Fibroblast of skin of scalp (primary cell): Measurements from ENCODE around the gene RPS27.
A peak's percentile ranks its signal among the peaks of the same experiment; 100 is the strongest.
"Not testable (repeated sequence)": the region's sequence is repeated elsewhere in the genome, so short reads cannot be mapped to it uniquely, and the experiment has no call there.

Source experiments
- DNase-seq: peaks from one replicate; pipeline ENCODE4 v3.0.0-alpha.2; 2013

RPS27 gene

GRCh38 chr1:153961421-153961820, 29.1 kb upstream of the RPS27 start:
- DNase-seq, result no peak

GRCh38 chr1:153962088-153963029, 28.2 kb upstream of the RPS27 start:
- DNase-seq, result peak; percentile 48

DNA sequence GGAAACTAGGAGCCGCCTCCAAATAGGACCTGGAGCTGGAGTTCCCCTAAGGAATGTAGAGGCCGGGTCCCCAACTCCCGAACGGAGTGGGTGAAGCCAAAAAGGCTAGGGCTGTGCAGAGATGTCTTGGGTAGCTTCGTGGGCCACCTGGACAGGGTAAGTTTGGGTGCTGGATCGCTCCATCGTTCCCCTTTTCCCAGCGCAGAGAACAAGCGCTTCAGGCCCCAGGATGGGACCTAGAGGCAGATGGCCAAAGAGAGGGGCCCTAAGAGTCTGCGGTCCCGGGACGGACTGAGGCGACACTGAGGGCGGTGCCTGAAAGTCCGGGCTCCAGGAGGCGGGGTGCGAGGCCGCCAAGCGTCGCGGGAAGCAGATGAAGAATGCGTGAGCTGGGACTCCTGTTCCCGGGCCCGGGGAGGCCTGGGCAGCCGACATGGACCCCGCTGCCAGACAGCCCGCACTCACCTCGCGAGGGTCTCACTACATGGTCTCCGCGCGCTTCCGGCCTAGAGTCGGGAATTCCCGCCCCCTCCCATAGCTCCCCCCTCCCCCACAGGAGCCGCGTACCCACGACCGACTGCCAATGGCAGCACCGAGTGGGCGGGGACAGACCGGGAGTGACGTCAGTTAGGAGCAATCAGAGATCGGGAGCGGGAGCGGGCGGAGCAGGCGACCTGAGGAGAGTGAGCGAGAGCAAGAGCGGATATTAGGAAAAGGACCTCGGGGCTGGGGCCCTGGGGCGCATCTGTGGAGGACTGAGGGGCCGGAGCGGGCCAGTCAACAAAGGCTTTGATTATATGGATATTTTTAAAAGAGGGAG, 27.3 kb upstream of the RPS27 start, which contains the start of gene SLC39A1:
SLC39A1 (minus strand) TSS at position 508 of the 820 bp plus-strand sequence. CDS start 822 bp downstream, outside the sequence.
- peak; percentile 96 for DNase-seq

DNA sequence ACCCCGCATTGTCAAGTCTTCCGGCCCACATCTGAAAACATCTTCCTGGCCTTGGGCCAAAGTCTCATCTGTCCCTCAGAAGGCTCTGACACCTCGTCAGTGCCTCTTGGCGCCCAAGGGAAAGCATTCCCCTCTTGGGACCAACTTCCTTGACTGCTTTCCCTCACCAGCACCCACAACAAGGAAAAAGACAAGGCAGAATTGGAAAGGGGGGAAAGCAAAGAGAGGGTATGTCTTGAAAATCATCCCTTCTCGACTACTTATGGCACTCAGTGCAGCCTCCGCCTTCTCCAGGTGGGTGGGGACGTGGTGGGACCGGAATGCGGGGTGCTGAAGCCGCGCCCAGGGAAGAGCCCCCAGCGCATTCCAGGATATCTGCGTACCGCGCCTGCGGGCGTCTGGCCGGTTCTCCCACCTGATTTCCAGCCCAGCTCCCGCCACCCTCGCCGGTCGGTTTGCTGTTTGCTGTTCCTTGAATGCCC, 26.7 kb upstream of the RPS27 start:
- no peak for DNase-seq

DNA sequence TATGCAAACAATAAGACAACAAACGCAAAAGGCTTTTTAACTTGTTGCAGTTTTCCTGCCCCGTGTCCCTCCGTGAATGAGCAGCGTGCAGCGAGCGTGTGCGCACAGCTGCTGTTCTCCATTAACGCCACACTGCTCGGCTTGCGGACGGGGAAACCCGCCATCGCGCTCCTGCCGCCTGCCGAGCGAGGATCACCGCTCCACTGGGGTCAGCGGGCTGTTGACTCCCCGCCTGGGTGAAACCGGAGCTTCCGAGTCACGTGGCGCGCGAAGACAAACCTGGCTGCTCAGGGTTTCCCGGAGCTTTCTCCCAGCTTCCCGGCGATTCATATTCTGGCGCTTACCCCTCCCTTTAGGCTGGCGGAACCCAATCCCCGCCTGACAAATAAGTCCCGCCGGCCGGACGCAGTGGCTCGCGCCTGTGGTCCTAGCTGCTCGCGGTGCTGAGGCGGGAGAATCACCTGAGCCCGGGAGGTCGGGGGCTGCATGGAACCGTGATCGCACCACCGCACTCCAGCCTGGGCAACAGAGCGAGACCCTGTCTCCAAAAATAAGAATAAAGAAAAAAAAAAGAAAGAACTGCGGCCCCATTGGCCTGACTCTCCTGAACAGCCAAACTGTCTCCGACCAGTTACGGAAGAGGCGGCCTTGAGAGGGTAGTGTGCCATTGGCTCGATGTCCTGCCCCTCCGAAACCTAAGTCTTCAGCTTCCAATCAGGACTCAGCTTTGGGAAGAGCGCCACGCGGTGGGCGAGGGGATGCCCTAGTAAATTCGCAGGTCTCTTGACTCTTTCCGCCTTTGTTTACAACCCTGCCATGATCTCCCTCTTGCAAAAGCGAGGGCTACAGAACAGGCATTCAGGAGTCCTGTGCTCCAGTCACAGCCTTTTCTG, 23.2 kb upstream of the RPS27 start, which contains the start of gene CREB3L4:
CREB3L4 (plus strand) TSS at position 796 of the 893 bp plus-strand sequence. CDS start 624 bp downstream, outside the sequence.
- peak; percentile 97 for DNase-seq

DNA sequence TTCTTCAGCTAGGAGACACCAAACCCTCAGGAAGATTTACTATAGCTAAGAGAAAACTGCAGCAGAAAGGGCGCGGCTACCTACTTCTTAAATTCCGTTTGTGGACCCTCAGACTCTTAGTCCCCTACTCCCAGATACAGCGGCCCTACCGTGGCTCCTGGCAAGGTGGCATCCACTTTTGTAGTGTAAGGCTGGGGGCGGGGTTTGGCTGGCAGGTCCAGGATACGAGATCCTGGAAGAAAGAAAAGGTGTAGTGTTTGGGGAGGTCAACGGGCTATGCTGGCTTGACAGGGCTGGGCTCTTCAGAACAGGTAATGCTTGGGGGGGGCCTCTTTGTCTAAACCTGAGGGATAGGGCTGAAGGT, 22.6 kb upstream of the RPS27 start:
- no peak for DNase-seq

DNA sequence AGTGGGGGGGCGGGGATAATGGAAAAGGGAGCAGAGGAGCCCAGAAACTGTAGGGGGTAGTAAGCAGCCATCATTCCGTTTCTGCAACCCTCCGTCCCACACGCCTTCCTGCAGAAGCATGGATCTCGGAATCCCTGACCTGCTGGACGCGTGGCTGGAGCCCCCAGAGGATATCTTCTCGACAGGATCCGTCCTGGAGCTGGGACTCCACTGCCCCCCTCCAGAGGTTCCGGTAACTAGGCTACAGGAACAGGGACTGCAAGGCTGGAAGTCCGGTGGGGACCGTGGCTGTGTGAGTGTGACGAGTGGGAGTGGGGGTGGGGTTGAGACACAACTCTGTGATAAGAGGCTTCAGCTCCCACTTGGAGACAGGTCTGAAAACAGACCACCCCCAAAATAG, 22.2 kb upstream of the RPS27 start:
- DNase-seq, result no peak

DNA sequence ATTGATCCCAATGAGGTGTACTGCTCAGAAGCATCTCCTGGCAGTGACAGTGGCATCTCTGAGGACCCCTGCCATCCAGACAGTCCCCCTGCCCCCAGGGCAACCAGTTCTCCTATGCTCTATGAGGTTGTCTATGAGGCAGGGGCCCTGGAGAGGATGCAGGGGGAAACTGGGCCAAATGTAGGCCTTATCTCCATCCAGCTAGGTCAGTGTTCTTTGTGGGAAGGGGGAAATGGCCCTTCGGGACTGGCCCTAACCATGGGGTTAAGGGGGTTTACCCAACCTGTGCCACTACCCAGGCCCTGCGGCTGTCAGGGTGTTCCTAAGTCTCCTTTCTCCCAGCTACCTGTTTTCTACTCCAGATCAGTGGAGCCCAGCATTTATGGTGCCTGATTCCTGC, 21.6 kb upstream of the RPS27 start:
- DNase-seq, result no peak

- DNase-seq, result no peak
Observed at GRCh38 chr1:153970346-153970745, 20.2 kb upstream of the RPS27 start.

DNA sequence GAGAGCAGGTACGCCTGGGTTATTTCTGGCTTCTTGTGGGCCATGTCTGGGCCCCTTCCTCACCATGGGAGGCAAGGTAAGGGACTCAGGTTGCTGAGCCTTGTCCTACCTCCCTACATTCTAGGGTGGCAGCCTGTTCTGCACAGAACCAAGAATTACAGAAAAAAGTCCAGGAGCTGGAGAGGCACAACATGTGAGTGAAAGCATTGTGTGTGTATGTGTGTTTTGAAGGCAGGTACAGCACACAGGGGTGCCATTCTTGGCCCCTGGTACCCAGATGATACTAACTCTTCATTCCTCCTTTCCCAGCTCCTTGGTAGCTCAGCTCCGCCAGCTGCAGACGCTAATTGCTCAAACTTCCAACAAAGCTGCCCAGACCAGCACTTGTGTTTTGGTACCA, 17.5 kb upstream of the RPS27 start:
- no peak for DNase-seq

DNA sequence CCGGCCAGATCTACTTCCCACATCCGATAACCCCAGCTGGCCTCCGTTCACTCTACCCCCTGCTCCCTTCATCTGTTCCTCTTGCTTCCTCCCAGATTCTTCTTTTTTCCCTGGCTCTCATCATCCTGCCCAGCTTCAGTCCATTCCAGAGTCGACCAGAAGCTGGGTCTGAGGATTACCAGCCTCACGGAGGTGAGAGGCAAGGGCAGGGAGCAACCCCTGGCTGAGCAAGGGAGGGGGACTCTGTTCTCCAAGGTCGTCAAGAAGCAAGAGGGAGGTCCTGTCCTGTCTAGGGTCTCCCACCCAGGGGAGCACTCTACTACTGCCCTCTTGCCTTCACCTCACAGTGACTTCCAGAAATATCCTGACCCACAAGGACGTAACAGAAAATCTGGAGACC, 17.0 kb upstream of the RPS27 start:
- no peak for DNase-seq

DNA sequence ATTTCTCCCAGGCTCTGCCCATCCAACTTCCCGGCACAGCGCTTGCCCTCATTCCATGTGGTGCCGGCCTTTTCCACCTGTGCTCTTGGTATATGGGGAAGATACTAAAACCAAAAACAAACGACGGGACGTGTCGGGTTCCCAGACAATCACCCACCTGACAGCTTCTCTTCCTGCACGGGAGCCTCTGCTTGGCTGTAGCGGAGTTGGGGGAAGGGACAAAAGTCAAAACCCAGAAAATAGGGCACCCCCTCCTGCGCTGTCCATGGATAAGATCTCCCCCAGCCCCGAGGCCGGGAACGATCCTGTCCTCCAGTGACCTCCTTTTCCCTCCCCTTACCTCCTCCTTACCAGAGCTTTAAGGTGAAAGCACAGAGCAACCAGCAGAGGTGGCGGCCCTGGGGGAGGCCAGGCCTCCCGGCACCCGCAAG, 13.7 kb upstream of the RPS27 start:
- DNase-seq, result no peak

DNA sequence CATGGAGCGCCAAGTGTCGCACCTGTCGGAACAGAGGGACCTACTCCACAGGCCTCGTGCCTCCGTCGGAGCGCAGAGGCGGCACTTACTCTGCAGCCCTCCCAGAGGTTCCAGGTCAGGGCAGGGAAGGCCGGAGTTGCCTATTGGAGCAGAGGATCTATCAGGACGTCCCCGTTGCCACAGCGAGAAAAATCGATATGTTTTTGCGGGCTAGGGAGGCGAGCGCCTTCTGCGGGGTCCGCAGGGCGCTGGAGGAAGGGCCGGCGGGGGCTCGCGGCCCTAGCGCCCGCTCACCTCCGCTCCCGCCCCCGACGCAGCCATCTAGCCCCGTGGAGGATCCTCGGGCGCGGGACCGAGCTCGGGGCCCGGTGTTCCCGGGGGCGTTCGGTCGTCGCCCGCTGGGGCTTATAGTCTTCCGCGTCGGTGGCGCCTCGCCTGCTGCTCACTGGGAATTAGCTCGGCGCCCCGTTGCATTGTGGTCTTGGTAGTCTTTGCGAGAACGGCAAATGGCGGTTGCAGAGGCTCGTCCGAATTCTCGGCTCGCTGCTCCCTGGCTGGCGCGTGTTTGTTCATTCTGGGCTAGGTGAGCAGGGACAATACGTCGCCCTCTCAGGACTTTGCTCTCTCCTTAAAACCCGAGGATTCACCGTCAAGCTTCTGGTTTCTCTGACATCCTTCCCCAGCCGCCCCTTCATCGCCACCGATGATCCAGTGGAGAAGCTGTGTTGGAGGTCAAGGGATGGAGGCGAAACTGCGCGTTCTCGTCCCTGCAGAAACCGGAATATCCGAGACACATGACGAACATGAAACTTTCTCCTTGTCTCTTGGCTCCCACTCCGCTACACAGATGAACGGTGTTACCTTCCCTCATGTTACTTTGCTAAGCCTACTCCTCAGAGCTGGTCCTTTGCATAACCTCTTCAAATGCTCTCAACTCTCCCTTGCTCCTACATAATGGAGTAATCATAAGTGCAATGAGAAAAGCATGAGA, 13.0 kb upstream of the RPS27 start, which contains the start of gene JTB:
JTB (minus strand) TSS at position 425 of the 991 bp plus-strand sequence; CDS start at position 3, 422 bp downstream.
- peak; percentile 82 for DNase-seq

- DNase-seq, result no peak
Observed at GRCh38 chr1:153978274-153978909, 12.2 kb upstream of the RPS27 start.

GRCh38 chr1:153979091-153979490, 11.5 kb upstream of the RPS27 start:
- DNase-seq, result not testable (repeated sequence)

GRCh38 chr1:153981735-153982134, 8.8 kb upstream of the RPS27 start:
- not testable (repeated sequence) for DNase-seq

DNA sequence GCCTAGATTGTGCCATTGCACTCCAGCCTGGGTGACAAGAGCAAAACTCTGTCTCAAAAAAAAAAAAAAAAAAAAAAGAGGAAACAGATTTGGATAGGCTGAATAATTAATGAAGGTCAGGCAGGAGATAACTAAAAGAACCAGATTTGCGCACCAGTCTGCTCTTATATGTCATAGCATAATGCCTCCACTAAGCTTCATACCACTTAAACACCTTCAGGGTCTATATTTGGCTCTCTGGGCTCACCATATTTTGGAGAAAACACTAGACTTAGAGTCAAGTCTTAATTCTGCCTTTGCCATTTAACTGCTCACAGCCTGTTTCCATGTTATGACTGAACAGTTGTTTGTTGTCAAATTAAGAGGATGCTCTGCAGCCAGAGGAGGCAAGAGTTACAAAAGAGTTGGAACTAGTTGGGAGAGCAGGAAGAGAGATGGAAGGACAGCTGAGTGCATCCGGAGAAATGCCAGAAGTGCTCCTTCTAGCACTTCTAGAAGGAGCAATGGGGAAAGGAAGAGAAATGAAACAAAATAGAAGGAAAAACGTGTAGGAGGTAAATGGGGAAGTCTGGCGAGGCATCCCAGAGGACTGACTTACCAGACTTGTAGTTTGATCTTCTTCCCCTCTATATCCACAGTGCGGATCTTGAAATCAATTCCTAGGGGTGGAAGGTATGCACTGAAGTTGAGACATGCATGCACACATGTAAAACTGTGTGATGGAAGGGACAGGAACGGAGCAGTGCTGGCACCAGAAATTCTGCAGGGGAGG, 6.3 kb upstream of the RPS27 start:
- no peak for DNase-seq

GRCh38 chr1:153985341-153985912, 5.1 kb upstream of the RPS27 start:
- peak; percentile 84 for DNase-seq
